SK-N-SH (cell line): ENCODE data around the gene NSMCE1. TPM values are rescaled to one million over a fixed set of nuclear protein-coding genes. Genes with fewer than 3 reads are reported as not detected.

Source experiments
- CTCF ChIA-PET: fragments of 300-600, 350-600 bp; formaldehyde crosslinking; extraction: SDS; loops from one replicate; lab custom pipeline; 2021; lab: Yijun Ruan, JAX
- POLR2A ChIA-PET: fragments of 350-600 bp; sonication (Branson Sonifier 250); formaldehyde crosslinking; extraction: SDS; loops from one replicate; lab custom pipeline; 2020; ENCODE audit warnings: antibody characterized with exemption, inconsistent platforms; lab: Yijun Ruan, JAX
- DNase-seq: peaks from one replicate; pipeline ENCODE4 v3.0.0; 2012
- H2AFZ ChIP-seq: fragments of 200-600 bp; sonication (generic); 2 replicates; pipeline ENCODE4 v1.8.1; 2016; ENCODE audit warnings: antibody characterized with exemption, mild to moderate bottlenecking, low read depth
- H3F3A ChIP-seq: fragments of 200-600 bp; sonication (generic); replicated peaks from 2 replicates; pipeline ENCODE3; 2016; ENCODE audit warnings: antibody characterized with exemption, mild to moderate bottlenecking; ENCODE audit not compliant: insufficient read depth
- H3K27ac ChIP-seq, 2 experiments: fragments of 200-500 bp in 1 of 2; fragments of 200-600 bp in 1 of 2; sonication (Bioruptor generic) in 1 of 2; sonication (generic), shearing (Covaris generic) in 1 of 2; 2 replicates each; pipeline versions ENCODE4 v1.5.1 to v1.6.1; 2014 to 2016; ENCODE audit warnings: low read depth in 2 of 2, inconsistent platforms in 1 of 2, low read length in 1 of 2, mild to moderate bottlenecking in 1 of 2, mixed read lengths in 1 of 2
- H3K27me3 ChIP-seq: fragments of 200-600 bp; sonication (generic), shearing (Covaris generic); 2 replicates; pipeline ENCODE4 v1.6.1; 2016; ENCODE audit warnings: mixed run types; ENCODE audit not compliant: insufficient read depth
- H3K36me3 ChIP-seq, 2 experiments: fragments of 200-500 bp in 1 of 2; fragments of 200-600 bp in 1 of 2; sonication (Bioruptor generic) in 1 of 2; sonication (generic) in 1 of 2; replicated peaks in 1 of 2; 2 replicates each; pipeline versions ENCODE3 to v1.5.1; 2014 to 2016; ENCODE audit warnings: low read length in 1 of 2, mild to moderate bottlenecking in 1 of 2; ENCODE audit not compliant: insufficient read depth in 2 of 2, control insufficient read depth in 1 of 2
- H3K4me1 ChIP-seq, 2 experiments: fragments of 200-500 bp in 1 of 2; fragments of 200-600 bp in 1 of 2; sonication (Bioruptor generic) in 1 of 2; sonication (generic), shearing (Covaris generic) in 1 of 2; 2 replicates each; pipeline versions ENCODE4 v1.5.1 to v1.6.1; 2014 to 2016; ENCODE audit warnings: low read depth in 1 of 2, low read length in 1 of 2, mixed run types in 1 of 2; ENCODE audit not compliant: insufficient read depth in 2 of 2, control insufficient read depth in 1 of 2
- H3K4me2 ChIP-seq: fragments of 200-600 bp; sonication (generic), shearing (Covaris generic); 2 replicates; pipeline ENCODE4 v1.6.1; 2017; ENCODE audit warnings: mixed run types
- H3K4me3 ChIP-seq, 2 experiments: fragments of 200-500 bp in 1 of 2; fragments of 200-600 bp in 1 of 2; sonication (Bioruptor generic) in 1 of 2; sonication (generic), shearing (Covaris generic) in 1 of 2; 2 replicates each; pipeline versions ENCODE4 v1.5.1 to v1.8.1; 2014 to 2016; ENCODE audit warnings: low read depth in 2 of 2, inconsistent platforms in 1 of 2, low read length in 1 of 2, mild to moderate bottlenecking in 1 of 2, mixed read lengths in 1 of 2, moderate library complexity in 1 of 2
- H3K79me2 ChIP-seq: fragments of 200-600 bp; sonication (generic); 2 replicates; pipeline ENCODE4 v1.8.1; 2017; ENCODE audit warnings: mild to moderate bottlenecking; ENCODE audit not compliant: insufficient read depth
- H3K9ac ChIP-seq: fragments of 200-600 bp; sonication (generic); 2 replicates; pipeline ENCODE4 v1.6.1; 2017; ENCODE audit warnings: mixed run types
- H3K9me2 ChIP-seq: fragments of 200-600 bp; sonication (generic); 2 replicates; pipeline ENCODE4 v1.6.1; 2017; ENCODE audit warnings: mixed run types
- H3K9me3 ChIP-seq: fragments of 200-600 bp; sonication (generic); 2 replicates; pipeline ENCODE4 v1.6.1; 2017; ENCODE audit warnings: mixed run types, mild to moderate bottlenecking, moderate library complexity
- H4K20me1 ChIP-seq: fragments of 200-600 bp; sonication (generic); 2 replicates; pipeline ENCODE4 v1.6.1; 2017; ENCODE audit warnings: mild to moderate bottlenecking, mixed run types; ENCODE audit not compliant: insufficient read depth
- CHD2 ChIP-seq: fragments of 150-350 bp; IDR thresholded peaks from 2 replicates; pipeline ENCODE4 v1.6.1; 2018; ENCODE audit warnings: low read length; ENCODE audit not compliant: partially characterized antibody
- EP300 ChIP-seq, 2 experiments: IDR thresholded peaks; 2 replicates each; pipeline versions ENCODE4 v1.4.0 to v1.6.1; 2012; ENCODE audit warnings: borderline replicate concordance in 1 of 2, low read depth in 1 of 2, low read length in 1 of 2
- FOXJ3 ChIP-seq: sonication (generic); formaldehyde crosslinking; IDR thresholded peaks from 2 replicates; pipeline ENCODE4 v1.5.1; 2020; ENCODE audit warnings: mild to moderate bottlenecking, missing genetic modification reagents
- FOXM1 ChIP-seq: IDR thresholded peaks from 2 replicates; pipeline ENCODE4 v1.4.0; 2012; ENCODE audit warnings: low read depth, mild to moderate bottlenecking
- JUND ChIP-seq: IDR thresholded peaks from 2 replicates; pipeline ENCODE4 v1.4.0; 2012
- MEF2A ChIP-seq: IDR thresholded peaks from 2 replicates; pipeline ENCODE4 v1.4.0; 2012; ENCODE audit warnings: low read depth, borderline replicate concordance
- MXI1 ChIP-seq: IDR thresholded peaks from 2 replicates; pipeline ENCODE4 v1.6.1; 2012; ENCODE audit warnings: mild to moderate bottlenecking, low read depth, low read length, improper control_type of control experiment
- NFIC ChIP-seq: IDR thresholded peaks from 2 replicates; pipeline ENCODE4 v1.4.0; 2012; ENCODE audit warnings: borderline replicate concordance
- SIN3A ChIP-seq: IDR thresholded peaks from 2 replicates; pipeline ENCODE4 v1.6.1; 2012; ENCODE audit warnings: low read depth, mild to moderate bottlenecking, low read length, moderate library complexity, borderline replicate concordance
- SMC3 ChIP-seq: IDR thresholded peaks from 2 replicates; pipeline ENCODE4 v1.6.1; 2012; ENCODE audit warnings: low read depth, low read length, improper control_type of control experiment
- YY1 ChIP-seq: IDR thresholded peaks from 2 replicates; pipeline ENCODE4 v1.4.0; 2012; ENCODE audit warnings: low read depth, mild to moderate bottlenecking
- WGBS: methylation state at CpG from one replicate; pipeline ENCODE4 v1.1.6; 2017; ENCODE audit warnings: low lambda C conversion rate; 5-methylcytosine and 5-hydroxymethylcytosine counted together
- polyA plus RNA-seq, 3 experiments: library from polyadenylated mRNA; depleted of rRNA; stranded (reverse); fragments of >200 nt; gene quantifications; 2 replicates each; pipeline ENCODE4 v1.2.3, GENCODE V29; 2012
- TF ChIP-seq, protein P1 (sequence below): fragments of 200-600 bp; sonication (generic); IDR thresholded peaks from 2 replicates; pipeline ENCODE4 v1.6.1; 2017; ENCODE audit warnings: antibody characterized with exemption, mild to moderate bottlenecking, moderate library complexity
- TF ChIP-seq, protein P2 (sequence below): fragments of 150-350 bp; IDR thresholded peaks from 2 replicates; pipeline ENCODE4 v1.6.1; 2017; ENCODE audit warnings: antibody characterized with exemption, low read length, low read depth, borderline replicate concordance
- TF ChIP-seq, protein P3 (sequence below): IDR thresholded peaks from 2 replicates; pipeline ENCODE4 v1.4.0; 2012; ENCODE audit warnings: low read depth, borderline replicate concordance
- TF ChIP-seq, protein P4 (sequence below): IDR thresholded peaks from 2 replicates; pipeline ENCODE4 v1.4.0; 2012; ENCODE audit warnings: low read depth, borderline replicate concordance

Gene NSMCE1
- polyA plus RNA-seq, 1 of the 3 experiments (the other 2 are of a cell fraction), result 39.8 TPM

DNA sequence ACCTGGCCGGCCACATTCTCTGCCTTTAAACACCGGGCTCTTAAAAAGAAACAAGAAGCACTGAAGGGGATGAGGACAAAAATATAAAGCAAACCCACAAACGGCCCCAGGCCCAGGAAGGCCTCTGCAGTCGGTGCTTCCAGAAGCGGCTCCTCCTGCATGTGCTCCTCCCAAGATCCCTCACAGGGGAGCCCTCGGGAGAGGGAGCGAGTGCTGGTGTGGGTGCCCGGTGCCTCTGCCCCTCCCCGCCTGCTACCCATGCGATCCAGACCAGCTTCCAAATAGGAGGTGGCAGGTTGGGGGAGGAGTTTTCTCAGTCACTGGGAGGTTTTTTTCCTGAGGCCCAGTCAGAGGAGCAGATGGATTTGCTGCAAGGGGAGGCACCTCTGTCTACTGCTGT, 49.4 kb downstream of the NSMCE1 start:
- POLR2A ChIA-PET, result no interaction called here
- no peaks in the 10 kb centered on the region for H3K9me2 ChIP-seq
- CTCF ChIA-PET, result interaction anchor here (1.6 to 7.9 kb wide), 2 partner anchors 14 to 38 kb away, joined by 3 to 66 read pairs; no protein-coding TSS in a partner anchor

DNA sequence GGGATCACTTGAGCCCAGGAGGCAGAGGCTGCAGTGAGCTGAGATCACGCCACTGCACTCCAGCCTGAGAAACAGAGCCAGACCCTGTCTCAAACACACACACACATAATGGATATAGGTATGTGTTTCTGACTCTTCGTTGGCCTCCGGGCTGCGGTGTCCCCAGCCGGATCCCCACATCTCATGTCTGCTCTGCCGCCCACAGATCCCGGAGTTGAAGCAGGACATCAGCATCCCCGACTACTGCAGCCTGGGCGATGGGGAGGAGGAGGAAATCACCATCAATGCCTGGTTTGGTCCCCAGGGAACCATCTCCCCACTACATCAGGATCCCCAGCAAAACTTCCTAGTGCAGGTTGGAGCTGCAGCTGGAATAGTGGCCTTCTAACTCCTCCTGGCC, 49.8 kb downstream of the NSMCE1 start:
- Histone ChIP-seq H3K9ac (no peak overlapping the region), H2AFZ (no peak overlapping the region), H3F3A (no peaks in the 10 kb centered on the region), H3K79me2 (no peaks in the 10 kb centered on the region), H3K36me3 (peaks cover 0 to 1% of the 10 kb centered on the region in 2 experiments), H3K9me3 (no peaks in the 10 kb centered on the region), H3K4me3 (no peak overlapping the region), H3K4me2 (no peak overlapping the region), H3K4me1 (peaks cover 0 to 19% of the 10 kb centered on the region in 2 experiments; a peak in 1 of 4 replicates), H3K27me3 (no peaks in the 10 kb centered on the region), H3K9me2 (no peaks in the 10 kb centered on the region), H4K20me1 (no peaks in the 10 kb centered on the region), H3K27ac (no peak overlapping the region)
- ChIA-PET CTCF (interaction anchor here (1.6 to 7.9 kb wide), 2 partner anchors 14 to 37 kb away, joined by 3 to 66 read pairs; no protein-coding TSS in a partner anchor), POLR2A (no interaction called here)
- TF ChIP-seq NFIC, result no peak
- no peak for TF ChIP-seq YY1
- TF ChIP-seq SIN3A, result no peak
- TF ChIP-seq MXI1, result no peak
- TF ChIP-seq EP300 (IDR thresholded peaks at IDR 0.05; ENCODE audit: borderline replicate concordance in 1 of 2, low read depth in 1 of 2, low read length in 1 of 2), result no peak
- TF ChIP-seq, protein P1, sequence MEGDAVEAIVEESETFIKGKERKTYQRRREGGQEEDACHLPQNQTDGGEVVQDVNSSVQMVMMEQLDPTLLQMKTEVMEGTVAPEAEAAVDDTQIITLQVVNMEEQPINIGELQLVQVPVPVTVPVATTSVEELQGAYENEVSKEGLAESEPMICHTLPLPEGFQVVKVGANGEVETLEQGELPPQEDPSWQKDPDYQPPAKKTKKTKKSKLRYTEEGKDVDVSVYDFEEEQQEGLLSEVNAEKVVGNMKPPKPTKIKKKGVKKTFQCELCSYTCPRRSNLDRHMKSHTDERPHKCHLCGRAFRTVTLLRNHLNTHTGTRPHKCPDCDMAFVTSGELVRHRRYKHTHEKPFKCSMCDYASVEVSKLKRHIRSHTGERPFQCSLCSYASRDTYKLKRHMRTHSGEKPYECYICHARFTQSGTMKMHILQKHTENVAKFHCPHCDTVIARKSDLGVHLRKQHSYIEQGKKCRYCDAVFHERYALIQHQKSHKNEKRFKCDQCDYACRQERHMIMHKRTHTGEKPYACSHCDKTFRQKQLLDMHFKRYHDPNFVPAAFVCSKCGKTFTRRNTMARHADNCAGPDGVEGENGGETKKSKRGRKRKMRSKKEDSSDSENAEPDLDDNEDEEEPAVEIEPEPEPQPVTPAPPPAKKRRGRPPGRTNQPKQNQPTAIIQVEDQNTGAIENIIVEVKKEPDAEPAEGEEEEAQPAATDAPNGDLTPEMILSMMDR, result no peak
- no peak for TF ChIP-seq JUND
- TF ChIP-seq, protein P2, sequence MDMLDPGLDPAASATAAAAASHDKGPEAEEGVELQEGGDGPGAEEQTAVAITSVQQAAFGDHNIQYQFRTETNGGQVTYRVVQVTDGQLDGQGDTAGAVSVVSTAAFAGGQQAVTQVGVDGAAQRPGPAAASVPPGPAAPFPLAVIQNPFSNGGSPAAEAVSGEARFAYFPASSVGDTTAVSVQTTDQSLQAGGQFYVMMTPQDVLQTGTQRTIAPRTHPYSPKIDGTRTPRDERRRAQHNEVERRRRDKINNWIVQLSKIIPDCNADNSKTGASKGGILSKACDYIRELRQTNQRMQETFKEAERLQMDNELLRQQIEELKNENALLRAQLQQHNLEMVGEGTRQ, result no peak
- no peak for TF ChIP-seq FOXJ3
- TF ChIP-seq, protein P3, sequence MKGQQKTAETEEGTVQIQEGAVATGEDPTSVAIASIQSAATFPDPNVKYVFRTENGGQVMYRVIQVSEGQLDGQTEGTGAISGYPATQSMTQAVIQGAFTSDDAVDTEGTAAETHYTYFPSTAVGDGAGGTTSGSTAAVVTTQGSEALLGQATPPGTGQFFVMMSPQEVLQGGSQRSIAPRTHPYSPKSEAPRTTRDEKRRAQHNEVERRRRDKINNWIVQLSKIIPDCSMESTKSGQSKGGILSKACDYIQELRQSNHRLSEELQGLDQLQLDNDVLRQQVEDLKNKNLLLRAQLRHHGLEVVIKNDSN, result no peak
- no peak for TF ChIP-seq MEF2A
- TF ChIP-seq, protein P4, sequence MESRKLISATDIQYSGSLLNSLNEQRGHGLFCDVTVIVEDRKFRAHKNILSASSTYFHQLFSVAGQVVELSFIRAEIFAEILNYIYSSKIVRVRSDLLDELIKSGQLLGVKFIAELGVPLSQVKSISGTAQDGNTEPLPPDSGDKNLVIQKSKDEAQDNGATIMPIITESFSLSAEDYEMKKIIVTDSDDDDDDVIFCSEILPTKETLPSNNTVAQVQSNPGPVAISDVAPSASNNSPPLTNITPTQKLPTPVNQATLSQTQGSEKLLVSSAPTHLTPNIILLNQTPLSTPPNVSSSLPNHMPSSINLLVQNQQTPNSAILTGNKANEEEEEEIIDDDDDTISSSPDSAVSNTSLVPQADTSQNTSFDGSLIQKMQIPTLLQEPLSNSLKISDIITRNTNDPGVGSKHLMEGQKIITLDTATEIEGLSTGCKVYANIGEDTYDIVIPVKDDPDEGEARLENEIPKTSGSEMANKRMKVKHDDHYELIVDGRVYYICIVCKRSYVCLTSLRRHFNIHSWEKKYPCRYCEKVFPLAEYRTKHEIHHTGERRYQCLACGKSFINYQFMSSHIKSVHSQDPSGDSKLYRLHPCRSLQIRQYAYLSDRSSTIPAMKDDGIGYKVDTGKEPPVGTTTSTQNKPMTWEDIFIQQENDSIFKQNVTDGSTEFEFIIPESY, result no peak
- DNase-seq, result no peak
- 99% methylated on average over 8 of the region's 9 CpGs for WGBS

More for the DNA sequence above, 49.4 kb downstream of the NSMCE1 start:
- Histone ChIP-seq H3K27ac (no peak overlapping the region), H3K9me3 (no peaks in the 10 kb centered on the region), H4K20me1 (no peaks in the 10 kb centered on the region), H3K27me3 (no peaks in the 10 kb centered on the region), H3K4me1 (peaks cover 0 to 19% of the 10 kb centered on the region in 2 experiments; a peak in 1 of 4 replicates), H3K9ac (no peak overlapping the region), H3F3A (no peaks in the 10 kb centered on the region), H3K4me2 (no peak overlapping the region), H3K79me2 (no peaks in the 10 kb centered on the region), H3K36me3 (peaks cover 0 to 6% of the 10 kb centered on the region in 2 experiments), H2AFZ (no peak overlapping the region), H3K4me3 (no peak overlapping the region)
- DNase-seq, result no peak
- WGBS, result 89% methylated on average over 6 of the region's 10 CpGs
- TF ChIP-seq FOXM1, result no peak
- TF ChIP-seq SMC3, result no peak
- TF ChIP-seq CHD2, result no peak
